Mesothelial cell of epicardium (in vitro differentiated cells): ENCODE data around the gene GCNT2. TPM values are rescaled to one million over a fixed set of nuclear protein-coding genes. Genes with fewer than 3 reads are reported as not detected.

Experiments
- DNase-seq, 2 experiments: peaks; one replicate each; pipeline ENCODE4 v3.0.0; 2021; ENCODE audit warnings: low spot score in 2 of 2; ENCODE audit not compliant: unreplicated experiment in 2 of 2
- H3K27ac Mint-ChIP-seq: 2 replicates; pipeline ENCODE4 v1.8.0; 2021; ENCODE audit warnings: mixed read lengths
- H3K27me3 Mint-ChIP-seq: 2 replicates; pipeline ENCODE4 v1.8.0; 2021; ENCODE audit warnings: low read depth, mixed read lengths
- H3K36me3 Mint-ChIP-seq: 2 replicates; pipeline ENCODE4 v1.8.0; 2021; ENCODE audit warnings: mixed read lengths
- H3K4me1 Mint-ChIP-seq: 2 replicates; pipeline ENCODE4 v1.8.0; 2021; ENCODE audit warnings: mixed read lengths
- H3K4me3 Mint-ChIP-seq: 2 replicates; pipeline ENCODE4 v1.8.0; 2021; ENCODE audit warnings: mild to moderate bottlenecking, moderate library complexity, mixed read lengths
- H3K9me3 Mint-ChIP-seq: 2 replicates; pipeline ENCODE4 v1.8.0; 2021; ENCODE audit warnings: mixed read lengths
- CTCF ChIP-seq: fragments of 200-600 bp; sonication (generic); IDR thresholded peaks from one replicate; pipeline ENCODE4 v1.5.0; 2021; ENCODE audit warnings: antibody characterized with exemption; ENCODE audit not compliant: unreplicated experiment
- total RNA-seq: library from RNA; stranded (reverse); gene quantifications from 3 replicates; pipeline ENCODE4 v1.2.1, GENCODE V29; 2021

Gene GCNT2
- total RNA-seq, 1 donor from 2014 or later: 29.3 TPM

- peaks cover 3% of the 10 kb centered on the region for H3K36me3 Mint-ChIP-seq
- H3K9me3 Mint-ChIP-seq: no peaks in the 10 kb centered on the region
- no peaks in the 10 kb centered on the region for H3K27me3 Mint-ChIP-seq
- TF ChIP-seq CTCF: no peak
- H3K27ac Mint-ChIP-seq: peak overlapping the region; percentile 18
- peaks cover 74% of the 10 kb centered on the region for H3K4me1 Mint-ChIP-seq
- peak overlapping the region; percentile 32 for H3K4me3 Mint-ChIP-seq
- DNase-seq: no peak
Observed at GRCh38 chr6:10557913-10558312, 36.8 kb downstream of the GCNT2 start.

DNA sequence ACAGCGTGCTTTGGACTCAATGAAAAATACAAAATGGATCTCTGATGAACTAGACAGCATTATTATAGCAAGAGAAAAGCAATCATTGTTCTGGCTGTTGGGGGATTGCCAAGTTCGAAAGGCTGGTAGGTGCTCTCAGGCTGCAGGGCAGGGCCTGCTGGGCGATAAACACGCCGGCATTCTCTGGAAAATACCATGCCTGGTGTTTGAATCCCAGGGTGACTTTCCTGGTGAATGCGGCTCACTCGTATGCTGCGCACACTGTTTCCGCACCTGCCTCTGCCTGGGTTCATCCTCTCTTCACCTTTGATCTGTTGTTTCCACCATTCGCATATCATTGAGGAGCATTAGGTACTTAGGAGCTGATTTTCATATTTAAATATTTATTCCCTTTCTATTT lies 37.4 kb downstream of the GCNT2 start:
- no peak for DNase-seq
- H3K27me3 Mint-ChIP-seq: no peaks in the 10 kb centered on the region
- peaks cover 3% of the 10 kb centered on the region for H3K36me3 Mint-ChIP-seq
- peak overlapping the region; percentile 67 for H3K27ac Mint-ChIP-seq
- H3K4me3 Mint-ChIP-seq: peak overlapping the region; percentile 51
- peaks cover 70% of the 10 kb centered on the region for H3K4me1 Mint-ChIP-seq
- no peak for TF ChIP-seq CTCF
- H3K9me3 Mint-ChIP-seq: no peaks in the 10 kb centered on the region

- Mint-ChIP-seq H3K4me3 (peak overlapping the region; percentile 59), H3K4me1 (peaks cover 63% of the 10 kb centered on the region), H3K27me3 (no peaks in the 10 kb centered on the region), H3K36me3 (peaks cover 3% of the 10 kb centered on the region), H3K9me3 (no peaks in the 10 kb centered on the region), H3K27ac (peak overlapping the region; percentile 92)
- TF ChIP-seq CTCF: no peak
- DNase-seq: no peak
Observed at GRCh38 chr6:10559522-10560152, 38.5 kb downstream of the GCNT2 start.

- no peaks in the 10 kb centered on the region for H3K9me3 Mint-ChIP-seq
- peaks cover 53% of the 10 kb centered on the region for H3K4me1 Mint-ChIP-seq
- peaks cover 3% of the 10 kb centered on the region for H3K36me3 Mint-ChIP-seq
- no peaks in the 10 kb centered on the region for H3K27me3 Mint-ChIP-seq
- peak overlapping the region; percentile 74 for H3K27ac Mint-ChIP-seq
- DNase-seq: no peak
- TF ChIP-seq CTCF: no peak
- H3K4me3 Mint-ChIP-seq: no peak overlapping the region
Observed at GRCh38 chr6:10561611-10562199, 40.6 kb downstream of the GCNT2 start.

DNA sequence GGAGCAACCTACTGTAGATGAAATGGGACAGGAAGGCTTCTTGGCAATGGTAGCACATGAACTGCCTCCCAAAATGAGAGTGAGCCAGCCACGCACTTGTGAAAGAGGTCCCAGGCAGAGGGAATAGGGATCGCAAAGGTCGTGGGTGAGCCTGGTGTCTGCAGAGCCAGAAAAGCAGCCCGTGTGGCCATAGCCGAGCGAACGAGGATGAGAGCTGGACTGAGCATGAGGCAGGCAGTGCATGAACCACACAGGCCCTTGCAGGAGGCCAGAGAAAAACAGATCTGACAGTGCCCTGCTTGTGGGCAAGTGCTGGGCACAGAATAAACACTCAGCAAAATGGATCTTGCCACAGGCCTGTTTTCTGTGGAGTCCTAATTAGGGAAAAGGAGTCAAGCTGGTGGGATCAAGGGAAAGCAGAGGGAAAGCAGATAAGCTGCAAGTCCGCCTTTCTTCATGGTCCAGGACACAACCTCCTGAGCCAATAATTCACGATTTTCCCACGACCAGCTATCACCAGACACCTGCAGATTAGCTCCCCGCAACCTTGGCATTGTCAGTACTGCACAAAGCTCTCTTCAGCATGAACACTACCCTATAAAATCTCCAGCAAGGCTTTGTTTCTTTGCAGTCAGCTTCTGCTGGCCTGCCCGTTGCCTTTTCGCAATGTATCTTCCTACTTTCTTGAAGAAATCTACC lies 44.0 kb downstream of the GCNT2 start:
- no peak for DNase-seq
- H3K27me3 Mint-ChIP-seq: no peaks in the 10 kb centered on the region
- no peak for TF ChIP-seq CTCF
- H3K4me3 Mint-ChIP-seq: no peak overlapping the region
- peaks cover 3% of the 10 kb centered on the region for H3K36me3 Mint-ChIP-seq
- no peaks in the 10 kb centered on the region for H3K9me3 Mint-ChIP-seq
- peak overlapping the region; percentile 62 for H3K27ac Mint-ChIP-seq
- H3K4me1 Mint-ChIP-seq: peaks cover 42% of the 10 kb centered on the region
